Neural cell (in vitro differentiated cells): ENCODE measurements around the gene A2ML1. TPM values are rescaled to one million over a fixed set of nuclear protein-coding genes. Genes with fewer than 3 reads are reported as not detected.

Source experiments
- H2AFZ ChIP-seq: fragments of 200-600, 300-800 bp; sonication (generic), shearing (Covaris generic); 2 replicates; pipeline ENCODE4 v1.6.0; 2014; ENCODE audit warnings: low read depth, mild to moderate bottlenecking, antibody characterized with exemption, low read length, moderate library complexity
- H3F3A ChIP-seq: fragments of 200-600 bp; shearing (Covaris generic); 2 replicates; pipeline ENCODE4 v1.6.1; 2016; ENCODE audit warnings: mild to moderate bottlenecking, moderate library complexity, mixed read lengths, antibody characterized with exemption, low read length; ENCODE audit not compliant: insufficient read depth, poor library complexity, severe bottlenecking
- H3K27ac ChIP-seq: fragments of 200-600, 300-800 bp; sonication (generic), shearing (Covaris generic); 2 replicates; pipeline ENCODE4 v1.5.1; 2014; ENCODE audit warnings: mild to moderate bottlenecking, low read length, moderate library complexity
- H3K27me3 ChIP-seq: fragments of 300-800, 200-600 bp; sonication (generic), shearing (Covaris generic); 2 replicates; pipeline ENCODE4 v1.6.0; 2014; ENCODE audit warnings: mild to moderate bottlenecking, low read depth, low read length, moderate library complexity; ENCODE audit not compliant: insufficient read depth
- H3K36me3 ChIP-seq: fragments of 300-800, 200-600 bp; sonication (generic), shearing (Covaris generic); 2 replicates; pipeline ENCODE4 v1.5.1; 2014; ENCODE audit warnings: mild to moderate bottlenecking, antibody characterized with exemption, low read length, moderate library complexity; ENCODE audit not compliant: insufficient read depth
- H3K4me2 ChIP-seq: fragments of 300-800, 200-600 bp; sonication (generic), shearing (Covaris generic); 2 replicates; pipeline ENCODE4 v1.6.0; 2014; ENCODE audit warnings: mild to moderate bottlenecking, low read length
- H3K4me3 ChIP-seq: fragments of 300-800, 200-600 bp; sonication (generic), shearing (Covaris generic); 2 replicates; pipeline ENCODE4 v1.5.1; 2014; ENCODE audit warnings: mild to moderate bottlenecking, low read length, moderate library complexity
- H3K79me2 ChIP-seq: fragments of 200-600 bp; shearing (Covaris generic); replicated peaks from 2 replicates; pipeline ENCODE4 v1.6.0; 2014; ENCODE audit warnings: mild to moderate bottlenecking, low read length, moderate library complexity; ENCODE audit not compliant: insufficient read depth
- H3K9ac ChIP-seq: fragments of 300-800, 200-600 bp; sonication (generic), shearing (Covaris generic); 2 replicates; pipeline ENCODE4 v1.6.1; 2016; ENCODE audit warnings: mild to moderate bottlenecking, low read length, mixed read lengths
- H3K9me2 ChIP-seq: fragments of 200-600 bp; shearing (Covaris generic); 2 replicates; pipeline ENCODE4 v1.6.1; 2016; ENCODE audit warnings: mild to moderate bottlenecking, low read length, mixed read lengths; ENCODE audit not compliant: insufficient read depth
- H3K9me3 ChIP-seq: fragments of 200-600, 300-800 bp; sonication (generic), shearing (Covaris generic); 2 replicates; pipeline ENCODE4 v1.6.1; 2016; ENCODE audit warnings: mild to moderate bottlenecking, mixed run types, low read length, moderate library complexity, mixed read lengths
- H4K20me1 ChIP-seq: fragments of 200-600 bp; shearing (Covaris generic); 2 replicates; pipeline ENCODE4 v1.6.1; 2016; ENCODE audit warnings: mild to moderate bottlenecking, mixed run types; ENCODE audit not compliant: insufficient read depth
- CTCF ChIP-seq: fragments of 450-650 bp; IDR thresholded peaks from 2 replicates; pipeline ENCODE4 v1.5.1; 2014; ENCODE audit warnings: antibody characterized with exemption, mild to moderate bottlenecking, moderate library complexity; ENCODE audit not compliant: poor library complexity, severe bottlenecking
- EP300 ChIP-seq: fragments of 450-650 bp; conservative IDR thresholded peaks from 2 replicates; pipeline ENCODE4 v1.6.1; 2014; ENCODE audit warnings: antibody characterized with exemption, mild to moderate bottlenecking, moderate library complexity; ENCODE audit not compliant: poor library complexity, severe bottlenecking
- EZH2 ChIP-seq: fragments of 200-600, 300-800 bp; shearing (Covaris generic), sonication (generic); IDR thresholded peaks from 2 replicates; pipeline ENCODE4 v1.6.1; 2014; ENCODE audit warnings: antibody characterized with exemption, low read length, borderline replicate concordance, mild to moderate bottlenecking; ENCODE audit not compliant: insufficient read depth, poor library complexity, severe bottlenecking
- MXI1 ChIP-seq: fragments of 450-650 bp; conservative IDR thresholded peaks from 2 replicates; pipeline ENCODE4 v1.6.1; 2014; ENCODE audit warnings: antibody characterized with exemption, mild to moderate bottlenecking; ENCODE audit not compliant: poor library complexity, severe bottlenecking
- POLR2AphosphoS5 ChIP-seq: IDR thresholded peaks from 2 replicates; pipeline ENCODE4 v1.6.1; 2012
- RAD21 ChIP-seq: fragments of 450-650 bp; conservative IDR thresholded peaks from 2 replicates; pipeline ENCODE4 v1.6.1; 2014; ENCODE audit warnings: antibody characterized with exemption, mild to moderate bottlenecking, moderate library complexity
- REST ChIP-seq: IDR thresholded peaks from 2 replicates; pipeline ENCODE4 v1.6.1; 2012; ENCODE audit warnings: borderline replicate concordance
- SMC3 ChIP-seq: fragments of 450-650 bp; conservative IDR thresholded peaks from 2 replicates; pipeline ENCODE4 v1.6.1; 2014; ENCODE audit warnings: antibody characterized with exemption, mild to moderate bottlenecking, moderate library complexity; ENCODE audit not compliant: poor library complexity
- TAF1 ChIP-seq: IDR thresholded peaks from 2 replicates; pipeline ENCODE4 v1.6.1; 2012; ENCODE audit warnings: low read depth
- polyA plus RNA-seq: library from polyadenylated mRNA; depleted of rRNA; stranded (reverse); fragments of >200 nt; gene quantifications from 2 replicates; pipeline ENCODE4 v1.2.3, GENCODE V29; 2014

Gene A2ML1
- polyA plus RNA-seq, 1 donor from 2014 or later, result not detected

DNA sequence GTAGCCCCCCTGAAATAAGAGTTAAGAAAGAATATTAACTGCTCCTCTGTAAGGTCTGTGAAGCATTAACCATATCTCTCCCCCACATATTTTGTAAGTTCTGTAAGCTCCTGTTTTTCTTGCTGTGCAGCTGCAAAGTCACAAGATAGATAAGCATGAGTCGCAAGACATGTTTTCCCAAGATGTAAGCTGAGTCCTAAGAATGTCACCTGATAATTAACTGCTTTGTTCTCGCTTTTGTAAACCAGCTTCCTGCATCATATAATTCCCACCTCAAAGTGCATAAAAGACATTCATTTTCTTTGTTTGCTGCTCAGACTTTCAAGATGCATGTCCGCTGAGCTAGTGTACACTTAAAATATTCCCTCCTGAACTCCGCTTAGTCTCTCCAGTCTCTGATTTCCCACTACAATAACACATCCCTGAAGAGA lies 64.9 kb downstream of the A2ML1 start:
- no peak for TF ChIP-seq EZH2
- no peak for TF ChIP-seq REST
- Histone ChIP-seq H3K79me2 (no peaks in the 10 kb centered on the region), H3K9me2 (no peaks in the 10 kb centered on the region), H3F3A (no peaks in the 10 kb centered on the region), H3K4me2 (no peak overlapping the region), H4K20me1 (no peaks in the 10 kb centered on the region), H3K27ac (no peak overlapping the region), H3K9me3 (no peaks in the 10 kb centered on the region), H3K36me3 (no peaks in the 10 kb centered on the region), H3K27me3 (no peaks in the 10 kb centered on the region), H3K4me3 (no peak overlapping the region), H3K9ac (no peak overlapping the region), H2AFZ (no peak overlapping the region)

DNA sequence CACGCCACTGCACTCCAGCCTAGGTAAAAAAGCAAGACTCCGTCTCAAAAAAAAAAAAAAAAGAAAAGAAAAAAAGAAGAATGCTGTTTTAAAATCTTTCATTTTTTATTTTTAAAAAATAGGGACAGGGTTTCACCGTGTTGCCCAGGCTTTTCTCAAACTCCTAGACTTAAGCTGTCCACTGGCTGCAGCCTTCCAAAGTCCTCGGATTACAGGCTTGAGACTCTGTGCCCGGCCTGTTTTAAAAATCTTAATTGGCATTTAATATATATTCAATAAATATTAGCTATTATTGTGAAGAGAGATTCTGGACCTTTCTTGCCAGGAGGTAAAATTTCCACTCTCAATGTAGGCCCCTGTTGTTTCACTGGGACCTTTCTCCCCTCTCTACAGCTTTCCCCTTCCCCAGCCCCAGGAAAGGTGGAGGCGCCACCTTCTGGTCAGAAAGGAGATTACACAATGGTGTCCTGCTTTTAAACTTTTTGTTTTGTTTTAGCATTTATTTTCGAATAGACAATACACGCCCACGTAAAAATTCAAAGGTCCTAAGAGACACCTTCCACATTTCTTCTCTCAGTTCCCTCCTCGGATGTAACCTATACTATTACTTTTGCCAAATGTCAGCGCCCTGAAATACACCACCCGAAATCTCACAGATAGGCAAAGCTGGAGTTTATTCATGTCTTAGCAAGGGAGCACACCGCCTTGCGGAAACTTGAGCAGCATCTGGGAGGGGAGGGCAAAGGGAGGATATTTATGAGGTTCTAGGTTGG lies 68.1 kb downstream of the A2ML1 start:
- H3K9me3 ChIP-seq, result no peaks in the 10 kb centered on the region
- no peak overlapping the region for H2AFZ ChIP-seq
- no peaks in the 10 kb centered on the region for H3K36me3 ChIP-seq
- H3K4me2 ChIP-seq, result no peak overlapping the region
- no peaks in the 10 kb centered on the region for H3K27me3 ChIP-seq
- no peaks in the 10 kb centered on the region for H3F3A ChIP-seq
- H4K20me1 ChIP-seq, result no peaks in the 10 kb centered on the region
- H3K9me2 ChIP-seq, result no peaks in the 10 kb centered on the region
- H3K27ac ChIP-seq, result no peak overlapping the region
- H3K9ac ChIP-seq, result no peak overlapping the region
- no peak for TF ChIP-seq TAF1
- no peak for TF ChIP-seq REST
- peak; percentile 77 for TF ChIP-seq CTCF
- no peak for TF ChIP-seq POLR2AphosphoS5
- TF ChIP-seq SMC3, result peak; percentile 85
- TF ChIP-seq EP300, result no peak
- no peak for TF ChIP-seq MXI1
- peak; percentile 76 for TF ChIP-seq RAD21
- no peak for TF ChIP-seq EZH2
- no peak overlapping the region for H3K4me3 ChIP-seq
- no peaks in the 10 kb centered on the region for H3K79me2 ChIP-seq
